Transverse colon (tissue), 4 donors: ENCODE data around the gene SLC10A6. TPM values are rescaled to one million over a fixed set of nuclear protein-coding genes. Genes with fewer than 3 reads are reported as not detected.

Experiments used
- DNase-seq: peaks from one replicate; pipeline ENCODE4 v3.0.0-alpha.2; 2019
- H3K27ac ChIP-seq, 4 donors: fragments of 200-600 bp; sonication (generic); 2 replicates each; pipeline ENCODE4 v1.5.1; 2016 to 2018; ENCODE audit warnings: inconsistent platforms in 4 of 4
- H3K27me3 ChIP-seq: fragments of 200-600 bp; sonication (generic); 2 replicates; pipeline ENCODE4 v1.5.1; 2017; ENCODE audit warnings: inconsistent platforms
- H3K36me3 ChIP-seq, 4 donors: fragments of 200-600 bp; sonication (generic); 2 replicates each; pipeline ENCODE4 v1.5.1; 2017 to 2019; ENCODE audit warnings: inconsistent platforms in 4 of 4
- H3K4me1 ChIP-seq, 4 donors: fragments of 200-600 bp; sonication (generic); 2 replicates each; pipeline ENCODE4 v1.5.1; 2017 to 2020; ENCODE audit warnings: inconsistent platforms in 4 of 4
- H3K4me3 ChIP-seq, 4 donors: fragments of 200-600 bp; sonication (generic); 1 replicate in 1 of 4; 2 replicates in 3 of 4; pipeline versions ENCODE4 v1.5.1 to v1.6.1; 2017 to 2019; ENCODE audit warnings: inconsistent platforms in 4 of 4
- H3K9me3 ChIP-seq, 2 donors: fragments of 200-600 bp; sonication (generic); 2 replicates each; pipeline ENCODE4 v1.5.1; 2017 to 2019; ENCODE audit warnings: inconsistent platforms in 2 of 2
- CTCF ChIP-seq, 5 experiments: fragments of 200-600 bp in 3 of 5; fragments of 450-650 bp in 2 of 5; sonication (generic) in 3 of 5; IDR thresholded peaks; 1 replicate in 2 of 5; 2 replicates in 3 of 5; pipeline ENCODE4 v1.5.1; 2016 to 2017; ENCODE audit warnings: antibody characterized with exemption in 5 of 5, inconsistent platforms in 3 of 5, mild to moderate bottlenecking in 2 of 5, moderate library complexity in 1 of 5
- EP300 ChIP-seq: sonication (generic); formaldehyde crosslinking; IDR thresholded peaks from one replicate; pipeline ENCODE4 v1.6.1; 2017; ENCODE audit warnings: antibody characterized with exemption, low read depth
- POLR2A ChIP-seq: fragments of 450-650 bp; IDR thresholded peaks from one replicate; pipeline ENCODE4 v1.6.1; 2016; ENCODE audit warnings: antibody characterized with exemption, mild to moderate bottlenecking, moderate library complexity
- POLR2AphosphoS5 ChIP-seq, 3 donors: sonication (generic); formaldehyde crosslinking; IDR thresholded peaks; one replicate each; pipeline ENCODE4 v1.6.1; 2016; ENCODE audit warnings: antibody characterized with exemption in 3 of 3
- WGBS, 2 donors: methylation state at CpG; one replicate each; pipeline ENCODE4 v1.1.5; 2018; ENCODE audit warnings: low coverage in 1 of 2; 5-methylcytosine and 5-hydroxymethylcytosine counted together
- in situ Hi-C, 4 donors: fragments of 200-750 bp; cut with MboI; loops; one replicate each; pipeline versions ENCODE4 v1.15.0 to v1.15.1; 2017; ENCODE audit warnings: low sequenced_read_pairs in 3 of 4, low pct_ligation_motif_present in 1 of 4, low pct_unique_long_range_greater_than_20kb in 1 of 4
- intact Hi-C: fragments of 100-400 bp; cut with DNase I; formaldehyde crosslinking; loops from one replicate; pipeline ENCODE4 v1.15.1; 2023; ENCODE audit warnings: low total_unique reads
- total RNA-seq, 4 donors: library from RNA; depleted of rRNA; stranded (reverse); fragments of >200 nt; gene quantifications; one replicate each; pipeline ENCODE4 v1.1.0, GENCODE V29; 2016

SLC10A6 gene
- total RNA-seq: under 1 TPM in 1 of 4 donors, not detected in 3; 0.32 TPM

- DNase-seq: no peak
- Histone ChIP-seq H3K36me3 (no peaks in the 10 kb centered on the region), H3K9me3 (no peaks in the 10 kb centered on the region), H3K4me3 (no peak within 1 kb of the TSS), H3K4me1 (no peaks in the 10 kb centered on the region), H3K27me3 (no peaks in the 10 kb centered on the region), H3K27ac (no peak within 1 kb of the TSS)
- in situ Hi-C loops (no loop called here), intact Hi-C loops (no loop called here)
- TF ChIP-seq CTCF (IDR thresholded peaks at IDR 0.05) (no peak), EP300 (no peak), POLR2A (no peak), POLR2AphosphoS5 (IDR thresholded peaks at IDR 0.05) (no peak)
- WGBS, 2 donors: 84 to 85% methylated on average over 5 to 11 of the region's 11 CpGs
Measured at GRCh38 chr4:86848732-86849619, at the start of gene SLC10A6. Gene SLC10A6, minus strand, starts transcription at chr4:86849384. Its CDS starts 269 bp downstream, at chr4:86849115.

- no peak overlapping the region for H3K27ac ChIP-seq
- no peak overlapping the region for H3K4me3 ChIP-seq
- no peaks in the 10 kb centered on the region for H3K4me1 ChIP-seq
- no peaks in the 10 kb centered on the region for H3K9me3 ChIP-seq
- WGBS, 2 donors: 82 to 84% methylated on average over 4 of the region's 4 CpGs
- intact Hi-C loops (loop anchor here (5.0 kb wide), 1 partner anchor 401 kb away; no protein-coding TSS in a partner anchor), in situ Hi-C loops (loop anchor here (5.0 to 10.0 kb wide), 2 partner anchors 404 to 406 kb away; no protein-coding TSS in a partner anchor)
- H3K36me3 ChIP-seq: no peaks in the 10 kb centered on the region
- no peaks in the 10 kb centered on the region for H3K27me3 ChIP-seq
- DNase-seq: no peak
- TF ChIP-seq POLR2A (no peak), CTCF (IDR thresholded peaks at IDR 0.05) (peak in 1 of 5 experiments; percentile 11)
Measured at GRCh38 chr4:86898562-86898961, 49.4 kb upstream of the SLC10A6 start.

- intact Hi-C loops: loop anchor here (5.0 kb wide), 1 partner anchor 399 kb away; no protein-coding TSS in a partner anchor
- 66 to 69% methylated on average over 2 to 4 of the region's 4 CpGs for whole genome bisulfite sequencing, 2 donors
- Histone ChIP-seq H3K4me1 (peaks cover 3 to 8% (median 4%) of the 10 kb centered on the region in 4 donors), H3K36me3 (no peaks in the 10 kb centered on the region), H3K9me3 (no peaks in the 10 kb centered on the region), H3K27me3 (no peaks in the 10 kb centered on the region), H3K27ac (no peak overlapping the region), H3K4me3 (no peak overlapping the region)
- in situ Hi-C loops: loop anchor here (5.0 to 10.0 kb wide), 2 partner anchors 402 to 404 kb away; no protein-coding TSS in a partner anchor
- no peak for DNase-seq
- TF ChIP-seq POLR2AphosphoS5 (IDR thresholded peaks at IDR 0.05): no peak
- no peak for TF ChIP-seq EP300
- TF ChIP-seq CTCF (IDR thresholded peaks at IDR 0.05): no peak
- TF ChIP-seq POLR2A: no peak
Measured at GRCh38 chr4:86896596-86896995, 47.4 kb upstream of the SLC10A6 start.

- no peak overlapping the region for H3K27ac ChIP-seq
- no peaks in the 10 kb centered on the region for H3K27me3 ChIP-seq
- whole genome bisulfite sequencing, 2 donors: 75 to 76% methylated on average over 6 of the region's 6 CpGs
- in situ Hi-C loops (loop anchor here (5.0 to 10.0 kb wide), 2 partner anchors 401 to 404 kb away; no protein-coding TSS in a partner anchor), intact Hi-C loops (loop anchor here (5.0 kb wide), 1 partner anchor 399 kb away; no protein-coding TSS in a partner anchor)
- H3K9me3 ChIP-seq: no peaks in the 10 kb centered on the region
- peaks cover 3 to 15% (median 5%) of the 10 kb centered on the region in 4 donors for H3K4me1 ChIP-seq
- no peak overlapping the region for H3K4me3 ChIP-seq
- TF ChIP-seq CTCF (IDR thresholded peaks at IDR 0.05): peak; percentile 60 to 80 (median 72)
- TF ChIP-seq POLR2A: no peak
- no peak for DNase-seq
- H3K36me3 ChIP-seq: no peaks in the 10 kb centered on the region
Measured at GRCh38 chr4:86895692-86896488, 46.7 kb upstream of the SLC10A6 start.
